KOPT-K1 (cell line): ENCODE measurements around the gene SERINC3.

Experiments used
- H3K27ac ChIP-seq: fragments of 200-600 bp; sonication (generic); 2 replicates; pipeline ENCODE4 v1.5.1; 2016; ENCODE audit warnings: antibody characterized with exemption, mild to moderate bottlenecking, low read depth, low read length; ENCODE audit not compliant: poor library complexity, severe bottlenecking
- H3K36me3 ChIP-seq: fragments of 200-600 bp; sonication (generic); 2 replicates; pipeline ENCODE4 v1.5.1; 2017; ENCODE audit warnings: antibody characterized with exemption, mild to moderate bottlenecking, low read length, moderate library complexity; ENCODE audit not compliant: insufficient read depth
- H3K9me3 ChIP-seq: fragments of 200-600 bp; sonication (generic); 2 replicates; pipeline ENCODE4 v1.5.1; 2017; ENCODE audit warnings: antibody characterized with exemption, low read length, mild to moderate bottlenecking; ENCODE audit not compliant: insufficient read depth, poor library complexity, severe bottlenecking

Gene SERINC3

DNA sequence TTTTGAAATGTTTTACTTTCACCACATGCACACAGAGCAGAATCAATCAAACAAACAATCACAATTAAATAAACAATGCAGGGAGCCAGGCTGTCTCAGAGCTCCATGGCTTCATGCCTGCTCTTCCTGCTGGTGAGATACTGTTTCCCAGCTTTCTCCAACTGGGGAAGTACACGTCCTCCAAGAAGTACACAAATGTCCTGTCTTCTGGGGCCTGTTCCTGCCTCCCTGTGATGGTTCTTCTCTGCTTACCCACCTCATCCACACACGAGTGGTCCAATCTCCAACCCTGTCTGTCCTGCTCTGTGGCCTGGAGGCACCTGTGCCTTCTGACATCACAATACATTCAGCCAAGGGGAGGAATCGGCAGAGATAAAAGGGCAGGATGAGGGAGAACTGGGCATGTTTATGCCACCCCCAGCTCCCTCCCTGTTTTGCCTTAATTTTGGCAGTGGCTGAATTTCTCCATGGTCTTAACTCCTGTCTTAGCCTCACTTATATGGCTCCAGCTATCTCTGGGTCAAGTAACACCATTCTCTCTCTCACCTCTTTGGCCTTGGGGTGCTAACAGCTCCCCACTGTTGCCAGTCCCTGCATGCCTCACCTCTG lies 71.5 kb downstream of the SERINC3 start:
- Histone ChIP-seq H3K9me3 (no peaks in the 10 kb centered on the region), H3K27ac (no peak overlapping the region), H3K36me3 (no peaks in the 10 kb centered on the region)

DNA sequence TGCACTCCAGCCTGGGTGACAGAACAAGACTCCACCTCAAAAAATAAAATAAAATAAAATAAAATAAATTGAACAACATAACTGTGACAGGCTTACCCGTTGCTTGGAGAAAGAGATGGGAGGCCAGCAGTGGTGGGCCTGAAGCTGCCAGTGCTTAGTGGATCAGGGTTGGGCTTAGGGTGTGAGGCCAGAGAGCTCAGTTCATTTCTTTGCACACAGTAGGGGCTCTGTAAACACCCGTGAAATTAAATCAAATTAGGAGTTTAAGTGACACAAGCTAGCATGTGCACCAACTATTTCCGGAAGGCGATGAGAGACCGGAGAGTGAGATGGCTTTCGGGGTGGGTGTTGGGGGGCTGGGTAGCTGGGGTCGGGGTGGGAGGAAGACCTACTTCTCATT lies 72.0 kb downstream of the SERINC3 start:
- no peaks in the 10 kb centered on the region for H3K36me3 ChIP-seq
- no peak overlapping the region for H3K27ac ChIP-seq
- no peaks in the 10 kb centered on the region for H3K9me3 ChIP-seq

GRCh38 chr20:44448753-44449546 lies 72.9 kb downstream of the SERINC3 start:
- Histone ChIP-seq H3K36me3 (no peaks in the 10 kb centered on the region), H3K27ac (no peak overlapping the region), H3K9me3 (no peaks in the 10 kb centered on the region)

- Histone ChIP-seq H3K36me3 (no peaks in the 10 kb centered on the region), H3K9me3 (no peaks in the 10 kb centered on the region), H3K27ac (no peak overlapping the region)
Observed at GRCh38 chr20:44447827-44448419, 73.9 kb downstream of the SERINC3 start.
